ENCODE measurements around the gene LYRM4. TPM values are rescaled to one million over a fixed set of nuclear protein-coding genes. Genes with fewer than 3 reads are reported as not detected.

The LYRM4 gene
- total and polyA plus RNA-seq, 2 experiments from 2014 or later = 51.0 to 62.0 TPM

DNA sequence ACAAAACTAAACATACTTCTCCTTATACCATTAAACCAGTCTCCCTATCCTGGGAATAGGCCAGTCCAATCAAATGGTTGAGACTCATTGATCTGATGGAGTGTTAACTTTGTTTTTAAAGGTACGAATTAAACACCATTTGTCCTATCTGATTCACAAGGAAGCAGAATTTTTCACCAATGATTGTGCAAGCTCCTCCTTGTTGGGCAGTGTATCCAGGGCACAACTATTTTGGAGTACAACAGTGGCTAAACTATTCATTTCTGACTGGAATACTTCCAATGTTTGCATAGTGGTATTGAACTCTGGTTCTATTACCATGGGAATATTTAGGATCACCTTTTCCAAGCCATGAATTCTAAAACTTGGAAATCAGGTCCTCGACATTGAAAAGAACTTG is 181.1 kb downstream of the LYRM4 start (continued):
- TF ChIP-seq, protein P1, sequence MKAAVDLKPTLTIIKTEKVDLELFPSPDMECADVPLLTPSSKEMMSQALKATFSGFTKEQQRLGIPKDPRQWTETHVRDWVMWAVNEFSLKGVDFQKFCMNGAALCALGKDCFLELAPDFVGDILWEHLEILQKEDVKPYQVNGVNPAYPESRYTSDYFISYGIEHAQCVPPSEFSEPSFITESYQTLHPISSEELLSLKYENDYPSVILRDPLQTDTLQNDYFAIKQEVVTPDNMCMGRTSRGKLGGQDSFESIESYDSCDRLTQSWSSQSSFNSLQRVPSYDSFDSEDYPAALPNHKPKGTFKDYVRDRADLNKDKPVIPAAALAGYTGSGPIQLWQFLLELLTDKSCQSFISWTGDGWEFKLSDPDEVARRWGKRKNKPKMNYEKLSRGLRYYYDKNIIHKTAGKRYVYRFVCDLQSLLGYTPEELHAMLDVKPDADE (IDR thresholded peaks at IDR 0.05) = no peak
- TF ChIP-seq EZH2phosphoT487 (IDR thresholded peaks at IDR 0.05; ENCODE audit: unreplicated experiment) (no peak), ZNF331 (CRISPR knock-in tag; IDR thresholded peaks at IDR 0.05; ENCODE audit: low read depth) (no peak), JUNB (IDR thresholded peaks at IDR 0.05; ENCODE audit: unreplicated experiment) (no peak), STAT1 (IDR thresholded peaks at IDR 0.05; ENCODE audit: unreplicated experiment) (no peak), POLR2AphosphoS5 (IDR thresholded peaks at IDR 0.05; ENCODE audit: low read depth) (no peak), EZH2 (IDR thresholded peaks at IDR 0.05; ENCODE audit: low read depth, unreplicated experiment) (no peak)

DNA sequence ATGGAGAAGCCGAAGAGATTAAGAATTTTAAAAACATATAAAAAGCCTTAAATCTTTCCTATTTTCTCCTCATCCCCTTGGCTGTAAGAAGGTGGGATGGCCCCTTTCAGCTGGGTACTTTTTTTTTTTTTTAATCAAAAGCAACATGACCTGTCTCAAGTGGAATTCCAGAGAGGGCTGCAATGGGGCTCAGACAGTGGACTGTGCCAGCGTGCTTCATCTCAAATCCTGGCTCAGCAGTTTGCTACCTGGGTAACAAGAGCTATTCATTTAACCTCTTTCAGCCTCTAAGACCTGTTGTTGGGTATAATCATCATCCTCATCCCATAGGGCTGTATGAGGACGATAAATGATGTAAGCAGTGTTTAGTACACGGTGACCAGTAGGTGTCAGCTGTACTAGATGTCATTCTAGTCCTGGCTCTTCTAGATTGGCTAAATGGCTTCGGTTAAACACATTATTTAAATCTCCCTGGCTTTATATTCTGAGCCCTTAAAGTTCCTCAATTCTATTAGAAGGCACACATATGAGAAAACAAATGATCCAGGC is 182.6 kb downstream of the LYRM4 start:
- no peak for ATAC-seq
- TF ChIP-seq, protein P2, sequence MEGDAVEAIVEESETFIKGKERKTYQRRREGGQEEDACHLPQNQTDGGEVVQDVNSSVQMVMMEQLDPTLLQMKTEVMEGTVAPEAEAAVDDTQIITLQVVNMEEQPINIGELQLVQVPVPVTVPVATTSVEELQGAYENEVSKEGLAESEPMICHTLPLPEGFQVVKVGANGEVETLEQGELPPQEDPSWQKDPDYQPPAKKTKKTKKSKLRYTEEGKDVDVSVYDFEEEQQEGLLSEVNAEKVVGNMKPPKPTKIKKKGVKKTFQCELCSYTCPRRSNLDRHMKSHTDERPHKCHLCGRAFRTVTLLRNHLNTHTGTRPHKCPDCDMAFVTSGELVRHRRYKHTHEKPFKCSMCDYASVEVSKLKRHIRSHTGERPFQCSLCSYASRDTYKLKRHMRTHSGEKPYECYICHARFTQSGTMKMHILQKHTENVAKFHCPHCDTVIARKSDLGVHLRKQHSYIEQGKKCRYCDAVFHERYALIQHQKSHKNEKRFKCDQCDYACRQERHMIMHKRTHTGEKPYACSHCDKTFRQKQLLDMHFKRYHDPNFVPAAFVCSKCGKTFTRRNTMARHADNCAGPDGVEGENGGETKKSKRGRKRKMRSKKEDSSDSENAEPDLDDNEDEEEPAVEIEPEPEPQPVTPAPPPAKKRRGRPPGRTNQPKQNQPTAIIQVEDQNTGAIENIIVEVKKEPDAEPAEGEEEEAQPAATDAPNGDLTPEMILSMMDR (conservative IDR thresholded peaks at IDR 0.05; ENCODE audit: low read depth in 2 of 2) = peak in 1 of 2 experiments; percentile 40; a peak in 3 of 4 replicates
- no peak for TF ChIP-seq EZH2 (IDR thresholded peaks at IDR 0.05; ENCODE audit: low read depth, unreplicated experiment)

DNA sequence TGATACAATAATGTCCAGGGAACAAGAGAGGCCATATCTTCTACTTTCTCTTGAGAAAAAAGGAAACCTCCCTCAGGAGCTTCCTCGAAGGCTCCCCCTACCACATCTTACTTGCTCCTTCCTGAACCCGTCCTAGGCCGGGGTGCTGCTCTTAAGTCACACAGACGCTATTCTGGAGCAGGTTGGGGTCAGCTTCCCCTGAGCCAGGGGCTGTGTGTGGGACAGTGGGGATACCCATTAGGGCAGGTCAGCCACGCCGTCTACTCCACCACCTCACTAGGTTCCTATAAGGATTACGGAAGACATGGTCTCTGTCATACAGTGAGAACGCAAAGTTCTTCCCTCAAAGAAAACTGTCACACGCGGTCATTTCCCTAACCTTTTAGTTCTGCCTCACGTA is 183.8 kb downstream of the LYRM4 start:
- H3K4me3 ChIP-seq = no peak overlapping the region
- H3K4me3 Mint-ChIP-seq = no peak overlapping the region
- TF ChIP-seq JUNB (IDR thresholded peaks at IDR 0.05; ENCODE audit: unreplicated experiment) = no peak
- TF ChIP-seq EZH2 (IDR thresholded peaks at IDR 0.05; ENCODE audit: low read depth, unreplicated experiment) = no peak
- no peaks in the 10 kb centered on the region for H3K79me2 ChIP-seq (replicated peaks; ENCODE audit: insufficient read depth)
- H3K9me2 ChIP-seq (ENCODE audit: insufficient read depth) = no peaks in the 10 kb centered on the region
- no peak overlapping the region for H3K27ac Mint-ChIP-seq
- H3F3A ChIP-seq (replicated peaks; ENCODE audit: low read depth) = no peaks in the 10 kb centered on the region
- ATAC-seq = no peak
- H2AFZ ChIP-seq = no peak overlapping the region
- peaks cover 8% of the 10 kb centered on the region; the same call in 1 of the 2 replicates for H3K27me3 ChIP-seq (ENCODE audit: insufficient read depth)
- H4K20me1 ChIP-seq (replicated peaks; ENCODE audit: insufficient read depth) = no peaks in the 10 kb centered on the region; the same call in 1 of the 2 replicates
- H3K9me3 Mint-ChIP-seq = peaks cover 4% of the 10 kb centered on the region; the same call in 1 of the 3 replicates
- no peaks in the 10 kb centered on the region for H3K36me3 ChIP-seq (ENCODE audit: insufficient read depth)
- H3K4me1 Mint-ChIP-seq = no peaks in the 10 kb centered on the region
- no peak overlapping the region for H3K27ac ChIP-seq (ENCODE audit: low read depth)
- H3K27me3 Mint-ChIP-seq (ENCODE audit: insufficient read depth, low read depth, poor library complexity) = peaks cover 2% of the 10 kb centered on the region
- no peaks in the 10 kb centered on the region for H3K4me1 ChIP-seq (ENCODE audit: insufficient read depth)
- H3K36me3 Mint-ChIP-seq (ENCODE audit: low read depth) = no peaks in the 10 kb centered on the region
- no peak overlapping the region for H3K4me2 ChIP-seq
- DNase-seq (ENCODE audit: low spot score) = no peak

More for the DNA sequence above, 182.6 kb downstream of the LYRM4 start:
- Histone ChIP-seq H3K9me2 (ENCODE audit: insufficient read depth) (no peaks in the 10 kb centered on the region), H3F3A (replicated peaks; ENCODE audit: low read depth) (no peaks in the 10 kb centered on the region), H3K27ac (ENCODE audit: low read depth) (no peak overlapping the region), H3K4me2 (no peak overlapping the region), H3K4me1 (ENCODE audit: insufficient read depth) (no peaks in the 10 kb centered on the region), H3K4me3 (no peak overlapping the region), H4K20me1 (replicated peaks; ENCODE audit: insufficient read depth) (no peaks in the 10 kb centered on the region; the same call in 1 of the 2 replicates), H3K27me3 (ENCODE audit: insufficient read depth) (peaks cover 20% of the 10 kb centered on the region), H3K36me3 (ENCODE audit: insufficient read depth) (no peaks in the 10 kb centered on the region), H2AFZ (no peak overlapping the region), H3K79me2 (replicated peaks; ENCODE audit: insufficient read depth) (no peaks in the 10 kb centered on the region)
- peaks cover 13% of the 10 kb centered on the region for H3K27me3 Mint-ChIP-seq (ENCODE audit: insufficient read depth, low read depth, poor library complexity)
- no peak overlapping the region for H3K27ac Mint-ChIP-seq
- H3K9me3 Mint-ChIP-seq = peaks cover 4% of the 10 kb centered on the region; the same call in 1 of the 3 replicates
- no peak overlapping the region for H3K4me3 Mint-ChIP-seq
- H3K36me3 Mint-ChIP-seq (ENCODE audit: low read depth) = no peaks in the 10 kb centered on the region
- no peak for DNase-seq (ENCODE audit: low spot score)
- no peaks in the 10 kb centered on the region for H3K4me1 Mint-ChIP-seq
